Measurements from ENCODE around the gene NACC1. TPM values are rescaled to one million over a fixed set of nuclear protein-coding genes. Genes with fewer than 3 reads are reported as not detected.

NACC1 gene
- total RNA-seq, 1 experiment from 2014 or later, result 80.9 TPM

DNA sequence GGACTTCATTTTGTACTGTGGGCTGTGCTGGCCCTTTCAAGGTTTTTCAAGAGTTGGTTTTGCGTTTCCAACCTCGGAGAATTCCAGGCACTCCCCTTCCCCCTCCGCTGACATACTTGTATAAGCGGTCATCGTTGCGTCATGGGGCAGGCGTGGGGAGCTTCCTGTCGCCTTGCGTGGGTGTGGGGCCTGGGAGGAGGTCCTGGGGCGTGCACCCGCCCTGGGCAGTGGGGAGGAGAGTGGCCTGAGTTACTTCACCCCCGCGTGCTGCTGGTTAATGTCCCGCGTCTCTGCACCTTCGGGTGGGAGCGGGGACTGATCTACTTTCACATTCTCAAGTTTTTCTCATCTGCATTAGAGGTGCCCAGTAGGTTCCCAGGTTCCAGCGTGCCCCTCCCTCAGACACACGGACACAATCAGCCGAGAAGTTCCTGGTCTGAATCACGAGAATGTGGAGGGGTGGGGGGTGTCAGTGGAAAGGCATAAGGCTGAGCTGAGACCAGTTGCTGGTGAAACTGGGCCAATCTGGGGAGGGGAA, 36.2 kb downstream of the NACC1 start:
- Mint-ChIP-seq H3K9me3 (ENCODE audit: low read depth, unreplicated experiment) (no peaks in the 10 kb centered on the region), H3K27me3 (ENCODE audit: unreplicated experiment) (peaks cover 15% of the 10 kb centered on the region), H3K27ac (ENCODE audit: unreplicated experiment) (peak overlapping the region; percentile 97), H3K4me3 (ENCODE audit: low read depth, unreplicated experiment) (peak overlapping the region; percentile 94), H3K36me3 (ENCODE audit: insufficient read depth, unreplicated experiment) (peaks cover 72% of the 10 kb centered on the region), H3K4me1 (ENCODE audit: low read depth, unreplicated experiment) (peaks cover 14% of the 10 kb centered on the region)
- TF ChIP-seq, protein P1, sequence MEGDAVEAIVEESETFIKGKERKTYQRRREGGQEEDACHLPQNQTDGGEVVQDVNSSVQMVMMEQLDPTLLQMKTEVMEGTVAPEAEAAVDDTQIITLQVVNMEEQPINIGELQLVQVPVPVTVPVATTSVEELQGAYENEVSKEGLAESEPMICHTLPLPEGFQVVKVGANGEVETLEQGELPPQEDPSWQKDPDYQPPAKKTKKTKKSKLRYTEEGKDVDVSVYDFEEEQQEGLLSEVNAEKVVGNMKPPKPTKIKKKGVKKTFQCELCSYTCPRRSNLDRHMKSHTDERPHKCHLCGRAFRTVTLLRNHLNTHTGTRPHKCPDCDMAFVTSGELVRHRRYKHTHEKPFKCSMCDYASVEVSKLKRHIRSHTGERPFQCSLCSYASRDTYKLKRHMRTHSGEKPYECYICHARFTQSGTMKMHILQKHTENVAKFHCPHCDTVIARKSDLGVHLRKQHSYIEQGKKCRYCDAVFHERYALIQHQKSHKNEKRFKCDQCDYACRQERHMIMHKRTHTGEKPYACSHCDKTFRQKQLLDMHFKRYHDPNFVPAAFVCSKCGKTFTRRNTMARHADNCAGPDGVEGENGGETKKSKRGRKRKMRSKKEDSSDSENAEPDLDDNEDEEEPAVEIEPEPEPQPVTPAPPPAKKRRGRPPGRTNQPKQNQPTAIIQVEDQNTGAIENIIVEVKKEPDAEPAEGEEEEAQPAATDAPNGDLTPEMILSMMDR (IDR thresholded peaks at IDR 0.05; ENCODE audit: unreplicated experiment), result no peak
- CTCF ChIA-PET, result interaction anchor here (1.0 kb wide), 1 partner anchor 106 kb away, joined by 5 read pairs; no protein-coding TSS in a partner anchor
- no peak for DNase-seq
- intact Hi-C loops (cut with micrococcal nuclease; ENCODE audit: unreplicated experiment), result no loop called here
- no TSS peak for BruUV-seq (replicated peaks)

DNA sequence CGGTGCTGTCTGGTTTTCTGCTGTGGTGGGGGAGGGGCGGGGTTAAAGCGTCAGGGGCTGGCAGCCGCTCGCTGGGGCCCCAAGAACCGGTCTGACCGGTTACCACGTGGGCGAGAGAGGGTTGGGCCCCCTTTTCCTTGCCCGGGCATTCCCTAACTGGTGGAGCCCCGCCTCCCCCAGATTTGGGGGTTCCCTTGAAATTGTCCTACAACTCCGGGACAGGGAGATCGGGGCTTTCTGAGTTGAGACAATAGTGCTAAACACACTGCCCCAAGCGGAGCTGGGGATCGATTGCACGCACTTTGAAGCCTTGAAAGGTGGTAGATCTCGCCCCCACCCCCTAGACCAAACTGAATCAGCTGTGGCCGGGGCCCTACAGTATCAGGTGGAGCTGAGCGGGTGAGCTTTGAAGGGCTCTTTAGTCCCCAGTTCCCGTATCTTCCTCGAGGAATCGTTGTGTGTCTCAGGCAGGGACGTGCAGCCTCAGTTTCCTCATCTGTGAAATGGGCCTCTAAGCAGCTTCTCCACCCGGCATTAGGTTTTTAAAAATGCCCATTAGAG, 36.9 kb downstream of the NACC1 start:
- peaks cover 66% of the 10 kb centered on the region for H3K36me3 Mint-ChIP-seq (ENCODE audit: insufficient read depth, unreplicated experiment)
- TF ChIP-seq, protein P1 (IDR thresholded peaks at IDR 0.05; ENCODE audit: unreplicated experiment), result no peak
- CTCF ChIA-PET, result interaction anchor here (0.5 to 1.2 kb wide), 5 partner anchors 12 to 1785 kb away, joined by 3 to 5 read pairs (median 4); no protein-coding TSS in a partner anchor
- no peaks in the 10 kb centered on the region for H3K9me3 Mint-ChIP-seq (ENCODE audit: low read depth, unreplicated experiment)
- BruUV-seq (replicated peaks), result no TSS peak
- H3K4me3 Mint-ChIP-seq (ENCODE audit: low read depth, unreplicated experiment), result peak overlapping the region; percentile 94
- intact Hi-C loops (cut with micrococcal nuclease; ENCODE audit: unreplicated experiment), result no loop called here
- peaks cover 14% of the 10 kb centered on the region for H3K4me1 Mint-ChIP-seq (ENCODE audit: low read depth, unreplicated experiment)
- peaks cover 15% of the 10 kb centered on the region for H3K27me3 Mint-ChIP-seq (ENCODE audit: unreplicated experiment)
- DNase-seq, result peak; percentile 89
- H3K27ac Mint-ChIP-seq (ENCODE audit: unreplicated experiment), result peak overlapping the region; percentile 97

DNA sequence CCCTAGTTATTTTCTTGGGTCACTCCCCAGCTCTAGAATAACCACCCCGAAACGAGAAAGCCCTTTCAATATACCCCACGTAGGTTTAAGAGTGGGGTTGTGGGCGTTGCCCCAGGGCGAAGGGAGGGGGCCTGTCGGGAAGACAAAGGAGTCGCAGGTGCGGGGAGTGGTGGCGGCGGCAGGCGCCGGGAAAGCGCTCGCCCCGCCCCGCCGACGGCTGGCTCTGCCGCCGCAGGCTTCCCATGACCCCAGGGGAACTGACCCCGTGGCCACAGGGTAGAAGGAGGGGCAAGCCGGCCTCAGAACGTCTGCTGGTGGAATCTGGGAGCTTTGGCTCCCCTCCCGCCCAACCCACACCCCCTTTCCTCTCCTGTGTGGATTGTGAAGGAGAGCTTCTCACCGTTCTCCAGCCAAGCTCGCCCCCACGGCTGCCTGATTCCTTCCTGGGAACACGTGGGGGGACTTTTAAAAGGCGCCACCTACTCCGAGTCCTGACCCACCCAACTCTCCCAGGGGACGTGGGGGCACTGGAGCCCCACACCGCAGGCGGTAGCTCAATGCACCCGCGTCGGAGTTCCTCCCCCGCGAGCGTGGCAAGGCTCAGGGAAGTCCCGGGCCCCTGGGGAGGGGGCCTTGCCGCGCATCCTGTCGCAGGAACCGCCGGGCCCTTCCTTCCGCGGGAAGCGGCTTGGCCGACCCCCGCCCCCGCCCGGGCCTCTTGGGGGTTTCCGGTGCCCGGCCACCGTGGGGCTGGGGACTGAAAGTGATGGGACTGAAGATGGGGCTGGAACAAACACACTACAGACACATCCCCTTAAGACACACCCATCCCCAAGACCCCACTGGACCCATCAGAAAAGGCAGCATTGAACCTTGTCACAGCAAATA, 37.7 kb downstream of the NACC1 start:
- TF ChIP-seq, protein P1 (IDR thresholded peaks at IDR 0.05; ENCODE audit: unreplicated experiment), result no peak
- Mint-ChIP-seq H3K4me1 (ENCODE audit: low read depth, unreplicated experiment) (peaks cover 14% of the 10 kb centered on the region), H3K27me3 (ENCODE audit: unreplicated experiment) (peaks cover 15% of the 10 kb centered on the region), H3K36me3 (ENCODE audit: insufficient read depth, unreplicated experiment) (peaks cover 58% of the 10 kb centered on the region), H3K9me3 (ENCODE audit: low read depth, unreplicated experiment) (no peaks in the 10 kb centered on the region), H3K27ac (ENCODE audit: unreplicated experiment) (peak overlapping the region; percentile 97), H3K4me3 (ENCODE audit: low read depth, unreplicated experiment) (peak overlapping the region; percentile 94)
- CTCF ChIA-PET, result interaction anchor here (0.5 to 1.2 kb wide), 5 partner anchors 11 to 1786 kb away, joined by 3 to 5 read pairs (median 4); no protein-coding TSS in a partner anchor
- BruUV-seq (replicated peaks), result no TSS peak
- intact Hi-C loops (cut with micrococcal nuclease; ENCODE audit: unreplicated experiment), result no loop called here
- DNase-seq, result peak; percentile 85

DNA sequence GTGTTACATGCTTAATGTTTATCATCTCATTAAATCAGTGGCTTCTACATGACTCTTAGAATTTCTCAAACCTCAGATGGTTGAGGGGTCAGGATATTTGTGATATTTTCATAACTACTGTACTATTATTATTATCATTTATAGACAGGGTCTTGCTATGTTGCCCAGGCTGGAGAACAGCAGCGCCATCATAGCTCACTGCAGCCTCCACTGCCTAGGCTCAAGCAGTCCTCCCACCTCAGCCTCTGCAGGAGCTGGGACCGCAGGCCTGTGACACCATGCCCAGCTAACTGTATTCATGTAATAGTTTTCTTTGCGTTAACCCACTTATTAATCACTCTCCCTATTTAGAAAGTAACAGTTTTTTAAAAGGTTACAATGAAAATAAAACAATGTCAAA, 41.6 kb downstream of the NACC1 start:
- intact Hi-C loops (cut with micrococcal nuclease; ENCODE audit: unreplicated experiment), result loop anchor here (5.0 kb wide), 1 partner anchor 103 kb away; no protein-coding TSS in a partner anchor
- Mint-ChIP-seq H3K36me3 (ENCODE audit: insufficient read depth, unreplicated experiment) (peaks cover 41% of the 10 kb centered on the region), H3K27me3 (ENCODE audit: unreplicated experiment) (no peaks in the 10 kb centered on the region), H3K4me3 (ENCODE audit: low read depth, unreplicated experiment) (no peak overlapping the region), H3K4me1 (ENCODE audit: low read depth, unreplicated experiment) (peaks cover 13% of the 10 kb centered on the region), H3K9me3 (ENCODE audit: low read depth, unreplicated experiment) (no peaks in the 10 kb centered on the region), H3K27ac (ENCODE audit: unreplicated experiment) (no peak overlapping the region)
- BruUV-seq (replicated peaks), result no TSS peak
- CTCF ChIA-PET, result no interaction called here
- TF ChIP-seq, protein P1 (IDR thresholded peaks at IDR 0.05; ENCODE audit: unreplicated experiment), result no peak
- DNase-seq, result no peak

All from Calu3 (cell line).